ENCODE measurements around the gene ATP2A1.

DNA sequence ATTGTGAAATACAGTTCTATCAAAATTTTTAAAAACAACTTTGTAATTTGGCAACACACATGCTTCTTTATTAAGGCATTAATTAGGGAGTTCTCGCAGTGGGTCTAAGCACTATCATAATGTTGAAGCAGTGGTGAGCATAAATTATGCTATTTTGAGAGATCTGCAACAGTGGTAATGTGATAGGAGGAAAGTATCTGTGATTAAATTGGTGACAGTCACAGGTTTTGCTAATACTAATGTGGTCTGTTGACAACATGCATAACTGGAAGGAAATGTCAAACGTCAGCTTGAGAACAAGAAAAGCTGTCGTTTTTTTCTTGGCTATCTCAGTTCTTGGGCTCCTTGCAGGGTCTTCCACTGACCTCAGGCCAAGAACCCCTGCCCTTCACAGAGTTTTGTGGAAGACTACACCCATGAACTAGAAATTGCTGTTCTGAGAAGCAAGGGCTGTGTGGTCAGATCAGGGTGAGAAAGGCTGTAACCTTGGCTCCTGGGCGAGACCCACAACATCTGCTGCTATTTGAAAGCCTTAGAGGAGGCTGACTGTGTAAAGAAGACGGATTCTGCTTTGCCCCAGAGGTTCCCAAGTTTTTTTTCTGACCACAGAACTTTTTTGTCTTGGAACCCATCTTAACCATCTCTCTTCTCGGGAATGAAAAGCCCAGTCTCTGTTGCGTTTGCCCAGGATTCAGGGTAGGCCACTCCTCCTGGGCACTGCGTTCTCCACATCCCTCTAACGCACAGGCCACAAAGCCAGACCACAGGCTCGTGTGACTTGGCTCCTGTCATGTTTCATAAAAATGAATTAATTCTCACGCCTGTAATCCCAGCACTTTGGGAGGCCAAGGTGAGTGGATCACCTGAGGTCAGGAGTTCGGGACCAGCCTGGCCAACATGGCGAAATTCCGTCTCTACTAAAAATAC lies 13.9 kb downstream of the ATP2A1 start:
- TF ChIP-seq EZH2 (IDR thresholded peaks at IDR 0.05; ENCODE audit: insufficient read depth, poor library complexity, severe bottlenecking), result no peak
- no peak for TF ChIP-seq EZH2phosphoT487 (IDR thresholded peaks at IDR 0.05; ENCODE audit: insufficient read depth, low read depth)

Data from GM23248 (cell line).